Heart right ventricle (tissue), 16 donors: ENCODE data around the gene PICALM. TPM values are rescaled to one million over a fixed set of nuclear protein-coding genes. Genes with fewer than 3 reads are reported as not detected.

Experiments
- ATAC-seq, 8 donors: fragments of 200-7000 bp; cut with Tn5 transposase; one replicate each; pipeline ENCODE4 v1.9.1; 2020; ENCODE audit warnings: mild to moderate bottlenecking in 8 of 8, moderate library complexity in 8 of 8, moderate number of reproducible peaks in 1 of 8
- DNase-seq, 2 donors: peaks; one replicate each; pipeline ENCODE4 v3.0.0-alpha.2; 2020
- H3K27ac ChIP-seq, 10 donors: fragments of 200-600 bp; sonication (generic) in 2 of 10; one replicate each; pipeline versions ENCODE4 v1.5.0 to v1.8.0; 2020 to 2022; ENCODE audit warnings: mild to moderate bottlenecking in 3 of 10
- H3K27me3 ChIP-seq, 7 donors: fragments of 200-600 bp; one replicate each; pipeline ENCODE4 v1.8.0; 2021 to 2022; ENCODE audit warnings: mild to moderate bottlenecking in 2 of 7
- H3K36me3 ChIP-seq, 9 donors: fragments of 200-600 bp; sonication (generic) in 1 of 9; one replicate each; pipeline versions ENCODE4 v1.5.0 to v1.8.0; 2020 to 2022; ENCODE audit warnings: mild to moderate bottlenecking in 2 of 9
- H3K4me1 ChIP-seq, 9 donors: fragments of 200-600 bp; sonication (generic) in 1 of 9; one replicate each; pipeline versions ENCODE4 v1.5.0 to v1.8.0; 2020 to 2022; ENCODE audit warnings: mild to moderate bottlenecking in 4 of 9
- H3K4me3 ChIP-seq, 10 donors: fragments of 200-600 bp; sonication (generic) in 2 of 10; one replicate each; pipeline versions ENCODE4 v1.5.0 to v1.8.0; 2020 to 2022; ENCODE audit warnings: mild to moderate bottlenecking in 7 of 10, moderate library complexity in 2 of 10
- H3K9me3 ChIP-seq, 11 donors: fragments of 200-600 bp in 10 of 11; sonication (generic) in 2 of 11; one replicate each; pipeline versions ENCODE4 v1.5.0 to v1.8.0; 2013 to 2022; ENCODE audit warnings: mild to moderate bottlenecking in 2 of 11, control low read depth in 1 of 11, moderate library complexity in 1 of 11
- CTCF ChIP-seq, 9 donors: fragments of 200-600 bp; sonication (generic) in 2 of 9; IDR thresholded peaks; one replicate each; pipeline versions ENCODE4 v1.5.0 to v1.8.0; 2021 to 2022; ENCODE audit warnings: antibody characterized with exemption in 9 of 9, mild to moderate bottlenecking in 5 of 9, moderate library complexity in 1 of 9
- WGBS, 2 donors: extraction: QIAGEN DNeasy Blood & Tissue Kit; methylation state at CpG; one replicate each; pipeline ENCODE4 v1.1.7; 2013; ENCODE audit warnings: inconsistent platforms in 1 of 2; 5-methylcytosine and 5-hydroxymethylcytosine counted together
- intact Hi-C, 10 donors: fragments of 100-400 bp; cut with DNase I; formaldehyde crosslinking; loops; one replicate each; pipeline versions ENCODE4 v1.11.1 to v1.14.2; 2022
- polyA plus RNA-seq, 2 donors: library from polyadenylated mRNA; stranded (reverse); fragments of 200-250 nt; gene quantifications; one replicate each; pipeline ENCODE4 v1.2.3, GENCODE V29; 2013
- total RNA-seq, 10 donors: library from RNA; stranded (reverse); fragmentation: NEBNext Ultra II Directional in 3 of 10; extraction: Animal tissue kit (Norgen Biotek cat#: 25700) in 3 of 10; gene quantifications; one replicate each; pipeline versions ENCODE4 v1.2.1 to v1.2.4, GENCODE V29; 2021 to 2023
- donor health status: Arrhythmogenic right ventricular cardiomyopathy.
- donor health status: ischemic (EF 13 %, LVEDD 7.1; RV severe dilation, severe dysfunction).
- donor health status: healthy with polysubstance abuse.
- donor health status: DM: no; HTN: yes; CAD: no.
- donor health status: DM: no; HTN: no; CAD: no.
- donor health status: ischemic (EF 25% LVEDD 6.9; RV normal size, moderate dysfunction).
- donor health status: ischemic (EF 25% LVEDD 5.7; RV mildly dilated, moderate dysfunction).
- donor health status: healthy.
- donor health status: DM: yes; HTN: yes; CAD: no.
- donor health status: Ischemic cardiomyopathy.
- donor health status: ischemic (EF 35%, LVEDD 5.7; RV mildly dilated, moderate dysfunction).
- donor health status: nonischemic (EF 11% LVEDD 7.7; RV severe dilation, severe dysfunction).
- donor health status: DM: yes; HTN: yes; CAD: no.
- donor health status: PGD.
- donor health status: ischemic (EF 29% LVEDD 5.4; RV normal size, mild dysfunction).
- donor health status: nonischemic (EF 23%, LVEDD 6.1; RV moderate dilation, normal function).

Gene PICALM
- total and polyA plus RNA-seq, 12 donors: 40.7 to 206 (median 161) TPM

GRCh38 chr11:86067009-86067850 lies 1.7 kb downstream of the PICALM start:
- DNase-seq (no peak), ATAC-seq (no peak)
- TF ChIP-seq CTCF (IDR thresholded peaks at IDR 0.05): no peak
- Histone ChIP-seq H3K27me3 (no peaks in the 10 kb centered on the region), H3K9me3 (no peaks in the 10 kb centered on the region), H3K4me3 (peak overlapping the region; percentile 77 to 99 (median 92)), H3K27ac (peak overlapping the region; percentile 92 to 99 (median 98)), H3K4me1 (peaks cover 2 to 62% (median 52%) of the 10 kb centered on the region in 9 donors), H3K36me3 (no peaks in the 10 kb centered on the region)
- 1% methylated on average over 11 of the region's 11 CpGs for WGBS, 2 donors
- intact Hi-C loops: loop anchor here in 6 of 10 donors (2.0 to 10.0 kb wide), 5 partner anchors 24 to 212 kb away; partner anchors contain the start of gene CCDC83 (in 1 of the 6)

GRCh38 chr11:86066657-86067008 lies 2.3 kb downstream of the PICALM start:
- 3 to 4% methylated on average over 5 of the region's 5 CpGs for WGBS, 2 donors
- Histone ChIP-seq H3K27ac (peak overlapping the region; percentile 92 to 99 (median 98)), H3K27me3 (no peaks in the 10 kb centered on the region), H3K36me3 (no peaks in the 10 kb centered on the region), H3K9me3 (no peaks in the 10 kb centered on the region), H3K4me1 (peaks cover 2 to 68% (median 58%) of the 10 kb centered on the region in 9 donors), H3K4me3 (peak overlapping the region; percentile 77 to 99 (median 92))
- no peak for TF ChIP-seq CTCF (IDR thresholded peaks at IDR 0.05)
- no peak for ATAC-seq
- intact Hi-C loops: loop anchor here in 6 of 10 donors (2.0 to 10.0 kb wide), 5 partner anchors 24 to 212 kb away; partner anchors contain the start of gene CCDC83 (in 1 of the 6)
- DNase-seq: no peak

- DNase-seq (no peak), ATAC-seq (no peak)
- no peak for TF ChIP-seq CTCF (IDR thresholded peaks at IDR 0.05)
- H3K27me3 ChIP-seq: no peaks in the 10 kb centered on the region
- peaks cover 2 to 72% (median 64%) of the 10 kb centered on the region in 9 donors for H3K4me1 ChIP-seq
- H3K36me3 ChIP-seq: no peaks in the 10 kb centered on the region
- H3K27ac ChIP-seq: peak overlapping the region in 9 of 10 donors; percentile 96 to 99 (median 98)
- H3K4me3 ChIP-seq: peak overlapping the region in 9 of 10 donors; percentile 77 to 95 (median 92)
- 4 to 5% methylated on average over 3 of the region's 3 CpGs for WGBS, 2 donors
- no peaks in the 10 kb centered on the region for H3K9me3 ChIP-seq
- intact Hi-C loops: loop anchor here in 6 of 10 donors (2.0 to 10.0 kb wide), 5 partner anchors 23 to 211 kb away; partner anchors contain the start of gene CCDC83 (in 1 of the 6)
Measured at GRCh38 chr11:86066033-86066432, 2.9 kb downstream of the PICALM start.

- Histone ChIP-seq H3K27me3 (no peaks in the 10 kb centered on the region), H3K4me3 (peak overlapping the region in 6 of 10 donors; percentile 6 to 94 (median 85)), H3K4me1 (peaks cover 0 to 72% (median 70%) of the 10 kb centered on the region in 9 donors), H3K36me3 (no peaks in the 10 kb centered on the region), H3K9me3 (no peaks in the 10 kb centered on the region), H3K27ac (peak overlapping the region in 8 of 10 donors; percentile 4 to 99 (median 98))
- TF ChIP-seq CTCF (IDR thresholded peaks at IDR 0.05): no peak
- ATAC-seq: no peak
- no peak for DNase-seq
- intact Hi-C loops: loop anchor here in 3 of 10 donors (2.0 to 10.0 kb wide), 3 partner anchors 110 to 210 kb away; partner anchors contain the start of gene CCDC83 (in 1 of the 3)
- 55 to 67% methylated on average over 5 of the region's 5 CpGs for WGBS, 2 donors
Measured at GRCh38 chr11:86064220-86064803, 4.6 kb downstream of the PICALM start.
